HFFc6 (cell line): Measurements from ENCODE around the gene PLA2G2E. TPM values are rescaled to one million over a fixed set of nuclear protein-coding genes. Genes with fewer than 3 reads are reported as not detected.
A peak's percentile ranks its signal among the peaks of the same experiment; 100 is the strongest.

Experiments
- DNase-seq: peaks from one replicate; pipeline ENCODE4 v3.0.0-alpha.2; 2018
- H3K27ac Mint-ChIP-seq: 2 replicates; pipeline ENCODE4 v1.8.0; 2020; ENCODE audit warnings: mild to moderate bottlenecking, mixed read lengths
- H3K27me3 Mint-ChIP-seq: 2 replicates; pipeline ENCODE4 v1.8.0; 2021; ENCODE audit warnings: mild to moderate bottlenecking, moderate library complexity, mixed read lengths; ENCODE audit not compliant: insufficient read depth
- H3K36me3 Mint-ChIP-seq: 2 replicates; pipeline ENCODE4 v1.8.0; 2021; ENCODE audit warnings: low read depth, mixed read lengths
- H3K4me1 Mint-ChIP-seq: 2 replicates; pipeline ENCODE4 v1.8.0; 2020; ENCODE audit warnings: low read depth, mixed read lengths
- H3K4me3 Mint-ChIP-seq: 2 replicates; pipeline ENCODE4 v1.8.0; 2020; ENCODE audit warnings: mild to moderate bottlenecking, moderate library complexity, mixed read lengths
- H3K9me3 Mint-ChIP-seq: 2 replicates; pipeline ENCODE4 v1.8.0; 2020; ENCODE audit warnings: mild to moderate bottlenecking, mixed read lengths
- total RNA-seq, 6 experiments: library from RNA; stranded (reverse); fragmentation: NEBNext Ultra II Directional; extraction: Animal tissue kit (Norgen Biotek cat#: 25700); gene quantifications; 2 replicates in 1 of 6; 3 replicates in 5 of 6; pipeline ENCODE4 v1.2.3, GENCODE V29; 2021
- TF ChIP-seq, protein P1 (sequence below): fragments of 200-600 bp; sonication (generic); IDR thresholded peaks from 2 replicates; pipeline ENCODE4 v1.5.0; 2021; ENCODE audit warnings: antibody characterized with exemption, mild to moderate bottlenecking

PLA2G2E gene
- total RNA-seq, 6 experiments from 2014 or later: not detected

DNA sequence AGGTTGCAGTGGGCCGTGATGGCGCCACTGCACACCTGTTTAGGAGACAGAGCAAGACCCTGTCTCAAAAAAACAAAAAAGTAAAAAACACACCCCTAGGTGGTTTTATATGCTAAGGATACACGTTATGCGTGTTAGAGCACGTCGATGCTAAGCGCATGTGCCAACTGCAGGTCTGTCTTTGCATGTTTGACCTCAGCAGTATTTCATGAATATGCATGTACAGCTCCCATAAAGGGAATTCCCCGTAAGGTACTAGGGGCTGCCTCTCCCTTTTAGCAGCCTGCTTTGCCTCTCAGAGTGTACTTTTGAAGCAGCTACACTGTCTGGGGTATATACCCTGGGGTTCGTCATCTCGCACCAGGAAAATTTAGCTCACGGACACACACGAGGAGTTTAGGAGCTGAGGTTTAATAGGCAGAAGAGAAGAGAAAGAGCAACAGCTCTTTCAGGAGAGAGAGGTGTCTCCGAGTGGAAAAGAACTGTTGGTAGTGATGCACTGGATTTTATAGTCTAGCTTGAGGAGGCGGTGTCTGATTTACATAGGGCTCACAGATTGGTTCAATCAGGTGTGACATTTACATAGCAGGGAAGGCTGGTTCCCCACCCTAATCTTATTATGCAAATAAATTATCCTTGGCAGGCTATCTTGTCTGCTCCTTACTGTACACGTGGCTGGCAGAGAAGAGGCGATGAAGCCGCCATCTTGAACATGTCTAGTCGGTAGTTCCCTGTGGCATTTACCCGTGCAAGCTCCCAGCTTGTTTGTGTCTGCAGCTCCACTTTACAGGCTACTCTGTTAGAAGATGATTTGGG, 45.4 kb downstream of the PLA2G2E start:
- peak; percentile 21 for DNase-seq
- H3K27me3 Mint-ChIP-seq: peaks cover 2% of the 10 kb centered on the region
- TF ChIP-seq, protein P1, sequence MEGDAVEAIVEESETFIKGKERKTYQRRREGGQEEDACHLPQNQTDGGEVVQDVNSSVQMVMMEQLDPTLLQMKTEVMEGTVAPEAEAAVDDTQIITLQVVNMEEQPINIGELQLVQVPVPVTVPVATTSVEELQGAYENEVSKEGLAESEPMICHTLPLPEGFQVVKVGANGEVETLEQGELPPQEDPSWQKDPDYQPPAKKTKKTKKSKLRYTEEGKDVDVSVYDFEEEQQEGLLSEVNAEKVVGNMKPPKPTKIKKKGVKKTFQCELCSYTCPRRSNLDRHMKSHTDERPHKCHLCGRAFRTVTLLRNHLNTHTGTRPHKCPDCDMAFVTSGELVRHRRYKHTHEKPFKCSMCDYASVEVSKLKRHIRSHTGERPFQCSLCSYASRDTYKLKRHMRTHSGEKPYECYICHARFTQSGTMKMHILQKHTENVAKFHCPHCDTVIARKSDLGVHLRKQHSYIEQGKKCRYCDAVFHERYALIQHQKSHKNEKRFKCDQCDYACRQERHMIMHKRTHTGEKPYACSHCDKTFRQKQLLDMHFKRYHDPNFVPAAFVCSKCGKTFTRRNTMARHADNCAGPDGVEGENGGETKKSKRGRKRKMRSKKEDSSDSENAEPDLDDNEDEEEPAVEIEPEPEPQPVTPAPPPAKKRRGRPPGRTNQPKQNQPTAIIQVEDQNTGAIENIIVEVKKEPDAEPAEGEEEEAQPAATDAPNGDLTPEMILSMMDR: no peak
- no peak overlapping the region for H3K4me3 Mint-ChIP-seq
- H3K9me3 Mint-ChIP-seq: no peaks in the 10 kb centered on the region
- H3K27ac Mint-ChIP-seq: no peak overlapping the region
- H3K36me3 Mint-ChIP-seq: no peaks in the 10 kb centered on the region
- peaks cover 25% of the 10 kb centered on the region for H3K4me1 Mint-ChIP-seq

DNA sequence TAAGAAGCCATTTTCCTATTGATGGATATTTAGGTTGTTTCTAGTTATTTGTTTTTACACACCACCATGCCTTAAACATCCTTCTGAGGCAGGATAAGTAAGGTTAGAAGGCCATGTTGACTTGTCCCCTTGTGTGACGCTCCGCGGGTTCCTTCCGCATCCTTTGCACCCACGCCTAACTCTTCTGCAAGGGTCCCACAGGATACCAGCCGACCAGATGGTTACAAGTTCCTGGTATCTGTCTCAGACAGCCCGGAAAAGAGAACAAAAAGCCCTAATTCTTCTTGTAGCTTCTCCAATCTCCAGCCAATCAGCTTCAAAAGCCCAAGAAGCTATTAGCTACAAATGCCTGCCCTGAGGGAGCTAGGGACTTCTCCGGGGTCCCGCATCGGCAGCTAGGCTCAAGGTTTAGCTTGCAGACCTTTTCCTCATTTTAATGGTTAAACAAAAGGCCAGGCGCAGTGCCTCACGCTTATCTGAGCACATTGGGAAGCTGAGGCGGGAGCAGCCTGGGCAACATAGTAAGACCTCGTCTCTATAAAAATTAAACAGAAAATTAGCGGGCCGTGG, 46.2 kb downstream of the PLA2G2E start:
- Mint-ChIP-seq H3K27ac (no peak overlapping the region), H3K4me3 (no peak overlapping the region), H3K9me3 (no peaks in the 10 kb centered on the region), H3K4me1 (peaks cover 23% of the 10 kb centered on the region), H3K36me3 (no peaks in the 10 kb centered on the region), H3K27me3 (peaks cover 3% of the 10 kb centered on the region)
- TF ChIP-seq, protein P1: no peak
- no peak for DNase-seq

DNA sequence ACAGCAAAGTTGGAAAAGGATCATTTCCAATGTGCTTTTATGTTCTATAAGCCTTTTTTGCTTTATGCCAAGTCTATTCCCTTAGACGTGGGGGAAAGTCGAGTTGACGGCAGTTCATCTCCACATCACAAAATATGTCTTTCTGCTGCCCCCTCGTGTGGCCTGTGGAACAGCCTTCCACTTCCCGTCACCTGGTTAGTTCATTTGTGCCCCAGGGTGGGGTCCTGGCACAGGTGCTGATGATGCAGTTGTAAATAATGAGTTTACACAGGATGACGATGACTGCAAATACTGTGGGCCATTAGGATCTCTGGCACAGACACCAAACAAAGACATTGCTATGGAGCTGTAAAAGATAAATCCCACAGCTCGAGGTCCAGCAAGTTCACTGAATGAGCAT, 51.2 kb downstream of the PLA2G2E start:
- Mint-ChIP-seq H3K27ac (no peak overlapping the region), H3K27me3 (peaks cover 3% of the 10 kb centered on the region), H3K36me3 (no peaks in the 10 kb centered on the region), H3K9me3 (no peaks in the 10 kb centered on the region), H3K4me3 (no peak overlapping the region), H3K4me1 (peaks cover 24% of the 10 kb centered on the region)
- TF ChIP-seq, protein P1: no peak
- no peak for DNase-seq

Other genes with a start within 250 kb of the PLA2G2E start
- 10 to 100 TPM; 17.4 to 30.6 (median 27.8) TPM for gene TMCO4, start 123.7 kb downstream of the PLA2G2E start, total RNA-seq
- gene RNF186, start 108.3 kb downstream of the PLA2G2E start, total RNA-seq: not detected
- gene OTUD3, start 41.2 kb downstream of the PLA2G2E start, total RNA-seq: 1 to 10 TPM; 5.4 to 8.3 (median 7.5) TPM
- gene PLA2G2A, start 56.0 kb upstream of the PLA2G2E start, total RNA-seq: not detected
- gene PLA2G5, start 146.6 kb upstream of the PLA2G2E start, total RNA-seq: not detected
- gene PLA2G2D, start 195.9 kb upstream of the PLA2G2E start, total RNA-seq: not detected
- not detected for gene PLA2G2F, start 215.7 kb upstream of the PLA2G2E start, total RNA-seq